HG03439 (cell line): Measurements from ENCODE around the gene FOXA2.

Experiments used
- ATAC-seq: cut with Tn5 transposase; IDR thresholded peaks from one replicate; pipeline ENCODE4 v1.9.1; 2021; ENCODE audit warnings: mild to moderate bottlenecking, moderate library complexity; ENCODE audit not compliant: unreplicated experiment

FOXA2 gene

DNA sequence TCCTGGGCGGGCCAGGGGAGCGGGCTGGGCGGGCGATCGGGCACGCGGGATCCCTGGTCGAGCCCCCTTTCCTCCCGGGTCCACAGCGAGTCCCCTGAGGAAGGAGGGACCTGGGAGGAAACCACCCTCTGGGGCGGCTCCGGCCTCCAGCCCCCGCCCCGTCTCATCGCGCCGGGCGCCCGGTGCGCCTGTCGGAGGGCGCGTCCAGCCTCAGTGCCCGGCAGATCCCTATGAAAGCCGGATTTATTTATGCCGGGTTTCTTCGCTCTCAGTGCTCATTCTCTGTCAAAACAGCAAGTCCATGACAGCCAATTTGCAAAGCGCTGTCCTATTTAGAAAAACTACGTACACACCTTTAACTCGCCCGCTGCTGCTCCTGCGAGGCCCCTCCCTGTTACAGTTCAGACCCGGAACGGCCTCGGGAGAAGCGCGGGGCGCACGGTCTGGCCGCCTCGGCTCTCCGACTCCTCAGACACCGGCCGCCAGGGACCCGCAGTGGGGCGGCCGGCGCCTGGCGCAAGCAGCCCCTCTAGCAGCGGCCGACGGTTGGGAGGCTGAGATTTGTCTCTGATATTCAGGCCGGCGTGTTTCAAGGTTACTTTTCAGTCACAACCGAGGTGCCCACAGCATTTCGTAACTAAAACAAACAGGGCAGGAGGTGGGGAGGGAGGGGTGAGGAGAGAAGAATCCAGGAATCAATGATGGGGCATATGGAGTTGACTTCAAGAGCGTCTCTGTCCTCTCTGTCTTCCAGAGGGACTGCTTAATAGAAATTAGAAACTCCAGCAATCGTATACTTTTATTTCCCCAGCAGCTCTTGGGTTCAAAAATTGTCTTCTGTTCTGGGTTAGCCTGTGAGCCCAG lies 782 bp upstream of the FOXA2 start:
- ATAC-seq = no peak

DNA sequence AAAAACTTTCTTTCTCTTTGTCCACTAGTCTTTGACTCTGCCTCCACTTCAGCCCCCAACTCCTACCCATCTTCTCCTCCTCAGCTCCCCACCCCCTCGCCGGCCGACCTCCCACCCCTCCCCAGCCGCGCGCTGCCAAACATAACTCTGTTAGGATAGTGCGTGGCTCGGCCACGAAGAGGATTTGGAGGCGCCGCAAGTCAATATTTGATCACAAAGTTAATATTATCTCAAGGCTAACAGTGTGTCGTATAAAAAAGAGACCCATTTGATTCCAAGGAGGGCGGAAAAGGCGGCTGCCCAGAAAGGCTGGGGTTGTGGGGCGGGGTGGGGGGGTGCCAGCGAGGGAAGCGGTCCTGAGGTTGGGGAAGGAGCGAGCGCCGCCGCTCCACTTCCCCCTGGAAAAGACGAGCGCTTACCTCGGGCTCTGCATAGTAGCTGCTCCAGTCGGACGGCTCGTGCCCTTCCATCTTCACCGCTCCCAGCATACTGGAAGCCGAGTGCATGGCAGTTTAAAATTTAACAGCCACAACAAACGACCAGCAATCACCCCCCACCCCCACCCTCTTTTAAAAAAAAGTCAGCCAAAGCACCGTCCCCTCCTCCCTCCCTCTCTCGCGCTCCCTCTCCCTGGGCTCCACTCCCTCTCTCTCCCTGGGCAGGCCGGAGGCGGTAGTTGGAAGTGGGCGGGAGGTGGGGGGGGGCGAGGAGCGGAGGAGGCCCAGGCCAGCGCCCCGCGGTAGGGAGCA lies 425 bp downstream of the FOXA2 start:
- no peak for ATAC-seq

DNA sequence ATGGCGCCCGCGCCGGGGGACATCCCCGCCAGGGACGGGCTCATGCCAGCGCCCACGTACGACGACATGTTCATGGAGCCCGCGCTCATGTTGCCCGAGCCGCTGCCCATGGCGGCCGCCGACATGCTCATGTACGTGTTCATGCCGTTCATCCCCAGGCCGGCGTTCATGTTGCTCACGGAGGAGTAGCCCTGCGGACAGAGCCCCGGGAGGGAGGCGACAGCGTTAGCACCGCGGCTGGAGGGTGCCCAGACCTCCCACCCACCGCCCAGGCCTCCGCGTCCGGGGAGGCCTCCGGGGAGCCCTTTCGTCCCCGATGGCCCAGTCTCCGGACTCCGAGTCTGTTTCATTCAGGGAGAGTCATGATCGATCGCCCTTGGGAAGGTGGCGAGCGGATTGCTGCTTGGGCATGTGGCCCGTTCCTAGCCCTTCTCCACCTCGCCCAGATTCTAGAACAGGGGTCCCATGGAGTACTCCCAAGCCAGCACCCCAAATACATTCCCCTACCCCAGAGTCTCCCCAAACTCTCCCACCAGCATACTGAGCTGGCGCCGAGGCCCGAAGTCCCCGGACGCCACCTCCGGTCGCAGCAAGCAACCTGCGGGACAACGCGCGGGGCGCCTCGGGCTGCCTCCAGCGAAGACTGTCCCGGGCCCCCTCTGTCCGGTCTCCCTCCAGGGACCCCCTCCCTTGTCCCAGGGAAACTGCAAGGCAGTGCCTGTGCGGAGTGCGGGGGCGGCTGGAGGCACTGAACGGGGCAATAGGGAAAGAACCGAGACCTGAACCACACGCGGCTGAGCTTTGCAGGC lies 1.2 kb downstream of the FOXA2 start:
- ATAC-seq = no peak

DNA sequence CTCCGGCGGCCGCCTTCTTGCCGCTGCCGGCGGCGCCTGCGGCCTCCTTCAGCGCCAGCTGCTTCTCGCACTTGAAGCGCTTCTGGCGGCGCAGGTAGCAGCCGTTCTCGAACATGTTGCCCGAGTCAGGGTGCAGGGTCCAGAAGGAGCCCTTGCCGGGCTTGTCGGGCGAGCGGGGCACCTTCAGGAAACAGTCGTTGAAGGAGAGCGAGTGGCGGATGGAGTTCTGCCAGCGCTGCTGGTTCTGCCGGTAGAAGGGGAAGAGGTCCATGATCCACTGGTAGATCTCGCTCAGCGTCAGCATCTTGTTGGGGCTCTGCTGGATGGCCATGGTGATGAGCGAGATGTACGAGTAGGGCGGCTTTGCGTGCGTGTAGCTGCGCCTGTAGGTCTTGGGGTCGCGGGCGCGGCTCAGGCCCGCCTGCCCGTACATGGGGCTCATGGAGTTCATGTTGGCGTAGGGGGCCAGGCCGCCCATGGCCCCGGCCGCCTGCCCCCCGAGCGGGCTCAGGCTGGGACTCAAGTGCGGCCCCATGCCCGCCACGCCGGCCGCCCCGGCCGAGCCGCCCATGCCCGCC lies 1.9 kb downstream of the FOXA2 start:
- ATAC-seq = no peak

DNA sequence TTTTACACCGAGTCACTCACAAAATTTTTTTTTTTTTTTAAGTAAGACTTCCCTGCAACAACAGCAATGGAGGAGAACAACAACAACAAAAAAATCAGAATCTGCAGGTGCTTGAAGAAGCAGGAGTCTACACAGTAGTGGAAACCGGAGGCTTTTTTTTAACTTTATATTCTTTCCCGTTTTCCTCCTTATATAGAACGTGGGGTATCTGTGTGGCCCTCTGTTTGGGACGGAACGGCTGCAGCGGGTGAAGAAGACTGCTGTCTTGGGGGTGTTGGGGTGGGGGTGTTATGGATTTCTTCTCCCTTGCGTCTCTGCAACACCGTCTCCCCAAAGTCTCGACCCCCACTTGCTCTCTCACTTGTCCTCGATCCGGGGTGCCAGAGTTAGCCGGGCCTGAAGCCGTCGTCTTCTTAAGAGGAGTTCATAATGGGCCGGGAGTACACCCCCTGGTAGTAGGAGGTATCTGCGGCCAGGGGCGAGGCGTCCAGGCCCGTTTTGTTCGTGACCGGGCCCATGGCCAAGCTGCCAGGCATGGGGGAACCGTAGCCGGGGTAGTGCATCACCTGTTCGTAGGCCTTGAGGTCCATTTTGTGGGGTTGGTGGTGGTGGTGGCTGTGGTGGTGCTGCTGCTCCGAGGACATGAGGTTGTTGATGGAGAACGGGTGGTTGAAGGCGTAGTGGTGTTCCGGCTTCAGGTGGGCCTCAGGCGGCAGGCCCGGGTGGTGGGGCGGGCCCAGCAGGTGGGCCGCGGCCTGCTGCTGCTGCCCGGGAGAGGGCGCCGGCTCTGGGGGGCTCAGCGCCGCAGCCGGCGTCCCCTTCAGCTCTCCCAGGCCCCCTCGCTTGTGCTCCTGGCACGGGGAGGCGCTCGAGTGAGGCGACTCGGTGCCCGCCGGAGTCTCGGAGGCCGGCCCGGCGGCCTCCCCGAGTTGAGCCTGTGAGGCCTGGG lies 2.7 kb downstream of the FOXA2 start:
- ATAC-seq = no peak

DNA sequence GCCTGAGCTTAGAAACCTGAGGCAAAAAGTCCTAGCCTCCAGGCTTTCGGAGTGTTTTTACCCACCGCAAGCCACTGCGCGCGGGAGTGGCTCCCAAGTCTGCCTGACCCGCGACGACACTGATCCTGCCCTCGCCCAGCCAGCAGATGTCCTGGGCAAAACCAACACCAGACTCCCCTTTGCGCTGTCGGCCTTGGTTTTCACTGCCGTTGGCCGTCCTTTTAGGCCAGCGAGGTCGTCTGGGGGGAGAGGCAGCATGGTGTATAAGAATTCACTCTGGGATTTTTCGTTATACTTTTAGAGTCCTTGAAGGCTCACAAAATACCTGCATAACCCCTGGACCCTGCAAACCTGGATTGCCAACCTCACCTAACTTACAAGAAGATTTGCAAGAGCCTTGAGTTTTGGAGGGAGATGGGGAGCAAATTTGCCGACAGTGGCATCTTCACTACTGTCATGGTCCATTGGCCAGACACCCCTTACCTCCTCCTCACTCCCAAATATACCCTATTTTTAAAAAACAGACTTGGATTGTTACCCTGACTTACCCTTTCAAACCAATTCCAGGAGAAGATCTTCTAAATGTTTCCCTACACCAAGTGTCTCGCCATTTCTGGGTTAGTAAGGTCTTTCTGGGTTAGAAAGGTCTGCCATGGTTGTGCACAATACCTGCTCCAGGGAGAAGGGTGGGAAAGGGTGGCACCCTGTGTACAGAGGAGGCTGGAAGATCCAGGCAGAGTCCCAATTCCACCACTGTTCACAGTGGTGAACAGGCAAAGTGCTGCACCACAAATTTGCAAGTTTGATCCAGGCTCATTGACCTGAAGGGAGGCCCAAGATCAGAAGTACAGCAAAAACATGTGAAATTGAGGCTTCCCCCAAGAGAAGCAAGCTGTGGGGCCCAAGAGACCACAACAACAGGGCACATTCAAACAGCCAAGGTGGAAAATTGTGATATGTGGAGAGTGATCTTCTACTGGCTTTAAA lies 4.4 kb downstream of the FOXA2 start:
- ATAC-seq = no peak

DNA sequence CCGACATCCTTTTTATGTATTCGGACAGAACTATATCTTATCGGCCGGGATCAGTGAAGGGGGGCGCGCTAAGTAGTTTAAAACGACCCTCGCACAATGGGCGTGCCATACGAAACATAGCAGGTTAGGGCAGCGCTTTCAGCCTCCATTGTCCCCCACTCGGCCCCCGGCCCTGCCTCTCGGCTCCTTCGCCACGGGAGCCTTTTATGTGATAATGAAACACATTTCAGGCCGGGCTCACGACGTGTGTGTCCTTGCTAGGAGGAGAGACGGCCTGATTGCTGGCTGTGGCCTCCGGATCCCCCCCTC lies 5.3 kb downstream of the FOXA2 start:
- ATAC-seq = no peak

DNA sequence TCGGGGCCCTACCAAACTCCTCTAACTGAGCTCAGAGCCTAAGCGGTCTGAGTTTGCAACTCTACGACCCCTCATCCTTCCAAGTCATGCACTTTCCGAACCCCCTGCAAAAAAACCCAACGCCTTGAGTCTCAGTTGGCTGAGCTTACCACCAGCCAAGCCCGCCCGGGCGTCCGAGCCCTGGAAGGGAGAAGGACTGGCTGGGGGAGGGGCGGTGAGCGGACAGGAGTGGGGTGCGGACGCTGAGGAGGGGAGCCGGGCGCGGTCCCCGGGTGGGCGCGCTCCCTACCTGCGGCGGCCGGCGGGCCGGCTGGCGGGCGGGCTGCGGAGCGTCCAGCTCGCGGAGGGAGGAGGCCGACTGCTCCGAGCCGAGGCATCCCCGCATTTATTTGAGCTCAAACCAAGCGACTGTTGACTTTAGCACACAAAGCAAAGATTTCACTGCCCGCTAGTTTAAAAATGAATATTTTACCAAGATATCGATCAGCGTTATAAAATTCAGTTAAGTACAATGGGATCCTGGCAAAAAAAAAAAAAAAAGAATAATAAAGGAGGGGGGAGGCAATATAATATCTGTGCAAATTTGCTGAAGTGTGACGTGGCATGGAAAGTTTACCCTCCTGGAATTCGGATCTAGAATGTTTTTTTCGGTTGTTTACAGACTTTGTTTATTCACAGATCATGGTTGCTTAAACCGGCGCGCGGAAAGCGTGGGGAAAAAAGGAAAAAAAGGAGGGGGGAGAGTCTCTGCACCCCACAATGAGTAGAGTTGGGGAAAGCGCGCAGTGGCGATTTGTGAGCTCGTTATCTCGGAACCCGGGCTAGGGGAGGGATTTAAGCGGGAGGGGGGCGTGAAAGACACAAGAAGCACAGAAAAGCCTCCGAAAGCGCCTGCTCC lies 5.9 kb downstream of the FOXA2 start:
- no peak for ATAC-seq

DNA sequence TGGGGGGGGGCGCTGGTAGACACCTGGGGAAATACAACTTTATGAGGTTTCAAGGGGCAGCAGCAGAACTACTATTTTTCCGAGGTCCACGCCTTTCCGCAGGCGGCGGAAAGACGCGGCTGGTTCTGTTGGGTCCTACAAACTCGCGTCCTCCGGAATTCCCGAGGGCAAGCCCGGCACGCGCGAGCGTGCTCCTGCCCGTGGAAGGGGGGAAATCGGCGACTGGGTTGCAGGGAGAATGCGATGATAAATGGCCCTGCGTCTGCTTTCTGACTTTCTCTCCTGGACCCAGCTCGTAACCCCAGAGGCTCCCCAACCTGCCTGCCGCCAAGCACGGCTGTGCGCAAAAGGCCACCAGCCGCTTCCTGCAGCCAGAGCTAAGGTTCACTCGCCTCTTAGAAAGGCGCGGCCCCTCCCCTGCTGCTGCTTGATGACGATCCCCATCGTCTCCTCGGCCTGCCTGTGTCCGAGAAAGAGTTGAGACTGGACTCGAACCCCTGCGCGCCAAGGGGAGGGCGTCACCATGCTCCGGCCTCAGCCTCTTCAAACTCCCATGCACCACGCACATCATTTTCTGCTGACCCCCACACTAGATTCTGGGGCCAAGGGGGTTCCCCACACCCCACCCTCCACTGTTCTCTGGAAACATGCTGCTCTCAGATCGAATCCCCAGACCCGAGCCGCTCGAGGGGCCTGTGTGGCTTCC lies 6.7 kb downstream of the FOXA2 start:
- ATAC-seq = no peak

DNA sequence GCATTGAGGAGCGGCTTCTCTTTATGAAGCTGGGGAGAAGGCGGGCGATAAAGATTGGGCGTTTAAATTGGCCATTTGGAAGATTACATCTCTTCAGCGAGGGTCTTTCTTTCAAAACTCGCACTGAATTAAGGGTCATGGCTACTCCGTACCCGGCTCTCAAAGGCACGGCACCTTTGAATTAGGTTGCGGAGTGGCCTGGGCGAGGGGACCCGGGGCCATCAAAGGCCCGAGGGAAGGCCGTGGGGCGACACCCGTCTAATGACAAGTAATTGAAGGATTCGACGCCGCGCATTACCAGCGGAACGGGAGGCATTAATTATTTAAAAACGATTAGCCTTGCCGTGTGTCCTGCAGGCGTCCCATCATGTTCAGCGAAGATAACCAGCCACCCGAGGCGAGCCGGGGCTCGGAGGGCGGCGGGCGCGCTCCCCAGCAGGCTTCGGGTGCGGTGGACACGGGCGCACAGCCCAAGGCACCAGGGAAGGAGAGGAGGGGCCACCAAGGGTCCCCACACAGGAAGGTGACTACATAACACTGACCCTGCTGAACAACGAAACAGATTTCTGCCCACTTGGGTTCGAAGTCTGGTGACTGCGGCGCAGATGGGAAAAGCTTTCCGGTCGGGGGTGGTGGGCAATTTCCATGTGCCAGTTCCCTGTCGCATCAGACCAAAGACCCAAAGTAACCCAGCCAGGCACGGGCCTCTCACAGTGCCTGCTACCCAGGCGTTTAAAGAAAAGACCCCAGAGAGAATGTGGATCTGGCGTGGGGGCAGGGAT lies 7.4 kb downstream of the FOXA2 start:
- no peak for ATAC-seq

DNA sequence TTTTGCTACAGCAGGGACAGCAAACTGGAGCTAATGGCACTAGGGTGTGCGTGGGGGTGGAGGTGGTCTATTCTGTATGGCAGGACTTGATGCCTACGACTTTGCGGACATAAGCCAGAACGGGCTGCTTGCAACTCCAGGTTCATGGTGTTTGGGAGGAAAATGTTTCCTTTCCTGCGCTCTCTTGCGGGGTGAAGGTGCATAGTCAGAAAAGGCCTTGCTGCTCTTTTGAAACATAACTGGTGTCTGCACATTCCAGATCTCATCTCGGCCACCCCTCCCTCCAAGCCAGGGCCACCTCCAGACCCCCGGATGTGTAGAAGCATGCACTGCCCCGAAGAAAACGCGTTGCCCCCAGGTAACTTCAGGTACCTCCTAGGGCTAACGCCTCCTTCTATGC lies 8.1 kb downstream of the FOXA2 start:
- ATAC-seq = no peak

DNA sequence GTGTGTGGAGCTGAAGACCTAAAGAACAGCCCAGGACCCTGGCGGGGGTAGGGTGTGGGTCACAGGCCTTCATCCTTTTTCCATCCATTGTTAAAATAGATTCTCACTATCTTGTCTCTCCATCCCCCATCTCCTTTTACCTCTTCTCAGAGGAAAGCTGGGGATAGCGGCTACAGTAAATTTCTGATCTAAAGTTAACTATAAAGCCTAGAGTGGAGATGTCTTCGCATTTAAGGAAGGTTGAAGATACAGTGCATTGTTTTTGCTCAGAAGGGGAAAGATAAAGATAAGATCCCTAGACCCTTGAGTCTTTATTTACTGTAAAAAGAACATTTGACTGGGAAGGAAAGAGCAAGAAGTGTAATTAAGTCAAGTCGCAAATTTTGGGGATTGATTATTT lies 8.6 kb downstream of the FOXA2 start:
- no peak for ATAC-seq

DNA sequence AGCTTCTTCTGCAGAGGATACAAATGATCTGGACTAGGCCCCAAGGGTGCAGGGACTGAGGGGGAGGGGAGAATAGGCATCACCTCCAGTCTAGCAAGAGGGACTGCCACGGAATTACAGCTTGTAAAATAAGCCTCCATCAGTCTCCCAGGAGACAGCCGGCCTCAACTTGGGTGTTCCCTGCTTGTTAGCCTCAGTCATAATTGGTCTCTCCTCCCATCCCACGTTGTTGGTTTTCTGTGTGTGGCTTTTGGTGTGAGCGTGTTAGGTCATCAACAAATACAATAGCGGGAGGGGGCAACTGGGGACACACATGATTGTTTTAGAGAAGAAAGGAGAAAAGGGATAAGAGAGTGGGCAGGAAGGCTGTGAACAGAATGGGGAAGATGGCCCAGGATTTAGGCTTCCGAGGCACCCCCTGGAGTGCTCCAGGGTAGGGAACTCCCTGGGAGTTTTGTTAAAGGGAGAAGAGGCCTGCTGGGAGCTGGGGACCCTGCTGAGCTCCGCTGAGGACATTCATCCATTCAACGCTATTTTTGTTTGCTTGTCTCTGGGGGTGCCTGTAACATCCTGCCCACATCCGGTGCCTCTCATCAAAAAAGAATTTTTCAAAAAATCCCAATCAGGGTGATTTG lies 9.2 kb downstream of the FOXA2 start:
- ATAC-seq = no peak

DNA sequence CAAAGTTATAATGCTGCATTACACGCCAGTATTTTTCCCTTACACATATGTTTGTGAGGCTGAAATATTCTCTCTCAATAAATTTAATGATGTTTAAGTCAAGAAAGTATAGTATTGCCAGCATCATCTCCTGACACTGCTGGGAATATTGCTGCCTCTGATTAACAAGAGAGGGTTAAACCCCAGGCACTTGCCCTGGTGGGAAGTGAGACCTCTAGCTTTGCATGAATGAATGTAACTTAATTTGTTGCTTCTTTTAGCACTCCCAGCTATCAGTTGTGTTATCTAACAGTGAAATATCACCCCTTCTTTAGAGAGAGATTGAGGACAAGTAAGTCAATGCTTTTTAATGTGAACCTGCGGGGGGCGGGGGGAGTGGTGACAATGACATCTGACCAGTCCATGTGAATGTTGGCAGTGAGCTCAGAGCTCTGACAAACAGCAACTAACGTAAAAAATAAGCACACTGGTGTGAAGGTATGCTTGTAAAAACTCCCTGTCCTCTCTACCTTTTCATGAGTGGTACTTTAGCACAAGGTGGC lies 9.8 kb downstream of the FOXA2 start:
- ATAC-seq = no peak

DNA sequence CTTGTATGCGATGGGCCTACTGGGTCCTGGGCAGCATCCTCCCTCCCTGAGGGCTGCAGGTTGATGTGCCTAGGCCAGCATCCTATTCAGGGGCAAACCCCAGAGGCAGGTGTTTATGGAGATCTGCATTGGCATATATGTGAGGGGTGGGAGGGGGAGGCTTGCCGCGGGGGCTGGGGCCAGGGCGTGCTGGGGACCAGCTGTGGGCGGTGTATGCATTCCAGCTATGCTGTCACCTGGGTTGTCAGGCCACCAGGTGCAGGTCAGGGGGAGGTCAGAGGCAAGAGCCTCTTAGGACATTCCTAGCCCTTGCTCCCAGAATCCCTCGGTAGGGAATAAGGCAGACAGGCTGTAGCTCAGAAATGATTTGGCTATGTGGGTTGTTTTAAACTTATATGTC lies 11.9 kb downstream of the FOXA2 start:
- no peak for ATAC-seq

DNA sequence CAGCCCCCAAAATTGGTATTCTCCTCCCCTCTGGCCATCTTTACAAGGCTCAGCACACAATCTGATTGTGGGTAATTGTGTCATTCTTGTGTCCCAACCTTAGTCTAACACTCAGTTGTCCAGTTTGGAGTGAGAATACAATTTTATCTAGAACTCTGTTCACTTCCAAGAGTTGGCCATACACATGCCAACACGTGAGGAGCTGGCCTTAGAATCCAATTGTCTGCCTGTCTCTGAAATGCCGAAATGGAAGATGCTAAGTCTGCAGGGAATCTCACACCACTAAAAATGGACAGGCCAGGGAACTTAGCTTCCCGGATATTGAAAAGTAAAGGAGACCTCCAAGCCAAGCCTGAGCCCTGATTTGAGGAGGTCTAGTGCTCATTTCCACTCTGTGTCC lies 12.3 kb downstream of the FOXA2 start:
- ATAC-seq = no peak
